ENCODE results near the gene MRI1.
A peak's percentile ranks its signal among the peaks of the same experiment; 100 is the strongest.

The MRI1 gene

DNA sequence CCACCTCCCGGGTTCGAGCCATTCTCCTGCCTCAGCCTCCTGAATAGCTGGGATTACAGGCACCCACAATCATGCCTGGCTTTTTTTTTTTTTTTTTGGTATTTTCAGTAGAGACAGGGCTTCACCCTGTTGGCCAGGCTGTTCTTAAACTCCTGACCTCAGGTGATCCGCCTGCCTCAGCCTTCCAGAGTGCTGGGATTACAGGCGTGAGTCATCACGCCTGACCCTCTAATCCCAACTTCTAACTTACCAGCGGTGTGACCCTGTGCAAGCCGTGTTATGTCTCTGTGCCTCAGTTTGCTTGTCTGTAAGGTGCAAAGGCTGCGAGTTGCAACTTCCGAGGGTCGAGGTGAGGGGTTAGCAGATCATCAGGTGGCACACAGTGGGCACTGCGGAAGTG, 48.2 kb downstream of the MRI1 start:
- H3K4me2 ChIP-seq (ENCODE audit: low read length) = no peak overlapping the region
- H2BK120ac ChIP-seq (ENCODE audit: low read depth, low read length) = no peak overlapping the region
- no peak overlapping the region for H2BK5ac ChIP-seq (ENCODE audit: low read length)
- H3K23ac ChIP-seq (ENCODE audit: low read length) = no peak overlapping the region
- H4K5ac ChIP-seq (ENCODE audit: low read length) = no peak overlapping the region
- H3K27me3 ChIP-seq (ENCODE audit: insufficient read depth, low read length, poor library complexity) = no peaks in the 10 kb centered on the region
- H3K36me3 ChIP-seq (ENCODE audit: control insufficient read depth, insufficient read depth, low read length) = peaks cover 10% of the 10 kb centered on the region
- DNase-seq = no peak
- H2BK15ac ChIP-seq (replicated peaks; ENCODE audit: low read depth) = no peak overlapping the region
- H3K4ac ChIP-seq (ENCODE audit: low read depth, low read length) = no peak overlapping the region
- no peaks in the 10 kb centered on the region for H3K79me2 ChIP-seq (ENCODE audit: control insufficient read depth, insufficient read depth, low read length)
- no peak overlapping the region for H2AK5ac ChIP-seq (ENCODE audit: low read length)
- no peak overlapping the region for H3K9ac ChIP-seq (ENCODE audit: low read length)
- H3K18ac ChIP-seq (ENCODE audit: low read length) = no peak overlapping the region
- peaks cover 1% of the 10 kb centered on the region for H3K4me1 ChIP-seq (ENCODE audit: control insufficient read depth, low read depth, low read length)
- H4K8ac ChIP-seq (ENCODE audit: low read depth, low read length) = no peak overlapping the region
- H3K27ac ChIP-seq (ENCODE audit: low read depth, low read length) = no peak overlapping the region
- no peak overlapping the region for H3K56ac ChIP-seq (ENCODE audit: low read length)
- no peaks in the 10 kb centered on the region for H3K79me1 ChIP-seq (ENCODE audit: low read length)
- no CpG with 5 or more reads among the region's 11 CpGs for WGBS (ENCODE audit: extremely low coverage, insufficient coverage, low lambda C conversion rate)
- H3K4me3 ChIP-seq (ENCODE audit: low read length) = no peak overlapping the region

GRCh38 chr19:13813147-13813546, 48.8 kb downstream of the MRI1 start:
- Histone ChIP-seq H3K4me1 (ENCODE audit: control insufficient read depth, low read depth, low read length) (peaks cover 3% of the 10 kb centered on the region), H3K27ac (ENCODE audit: low read depth, low read length) (no peak overlapping the region), H2BK120ac (ENCODE audit: low read depth, low read length) (no peak overlapping the region), H3K23ac (ENCODE audit: low read length) (no peak overlapping the region), H3K56ac (ENCODE audit: low read length) (no peak overlapping the region), H3K4ac (ENCODE audit: low read depth, low read length) (no peak overlapping the region), H3K27me3 (ENCODE audit: insufficient read depth, low read length, poor library complexity) (no peaks in the 10 kb centered on the region), H3K79me2 (ENCODE audit: control insufficient read depth, insufficient read depth, low read length) (no peaks in the 10 kb centered on the region), H4K5ac (ENCODE audit: low read length) (no peak overlapping the region), H3K4me3 (ENCODE audit: low read length) (no peak overlapping the region), H3K9ac (ENCODE audit: low read length) (no peak overlapping the region), H3K18ac (ENCODE audit: low read length) (no peak overlapping the region), H2AK5ac (ENCODE audit: low read length) (no peak overlapping the region), H3K36me3 (ENCODE audit: control insufficient read depth, insufficient read depth, low read length) (peaks cover 9% of the 10 kb centered on the region), H3K79me1 (ENCODE audit: low read length) (no peaks in the 10 kb centered on the region), H4K8ac (ENCODE audit: low read depth, low read length) (no peak overlapping the region), H3K4me2 (ENCODE audit: low read length) (no peak overlapping the region), H2BK5ac (ENCODE audit: low read length) (no peak overlapping the region), H2BK15ac (replicated peaks; ENCODE audit: low read depth) (no peak overlapping the region)
- DNase-seq = no peak
- WGBS (ENCODE audit: extremely low coverage, insufficient coverage, low lambda C conversion rate) = no CpG with 5 or more reads among the region's 2 CpGs

DNA sequence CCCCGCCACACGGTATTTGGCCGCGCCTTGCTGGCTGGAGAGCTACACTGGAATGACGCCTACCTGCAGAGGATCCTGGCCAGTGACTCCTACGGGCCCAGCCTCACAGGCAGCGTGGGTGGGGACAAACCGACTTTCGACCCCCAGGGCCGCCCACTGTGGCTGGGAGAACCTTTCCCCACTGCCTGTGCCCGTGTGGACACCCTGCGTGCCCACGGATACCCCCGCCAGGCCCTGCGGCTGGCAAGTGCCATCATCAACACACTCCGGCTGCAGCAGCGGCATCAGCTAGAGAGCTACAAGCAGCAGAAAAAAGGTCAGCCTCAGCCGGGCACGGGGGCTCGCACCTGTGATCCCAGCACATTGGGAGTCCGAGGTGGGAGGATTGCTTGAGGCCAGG, 50.2 kb downstream of the MRI1 start:
- no peak overlapping the region for H3K27ac ChIP-seq (ENCODE audit: low read depth, low read length)
- H3K27me3 ChIP-seq (ENCODE audit: insufficient read depth, low read length, poor library complexity) = no peaks in the 10 kb centered on the region
- no peak overlapping the region for H4K8ac ChIP-seq (ENCODE audit: low read depth, low read length)
- no peak overlapping the region for H2BK120ac ChIP-seq (ENCODE audit: low read depth, low read length)
- H4K5ac ChIP-seq (ENCODE audit: low read length) = no peak overlapping the region
- no peak for DNase-seq
- H3K4me1 ChIP-seq (ENCODE audit: control insufficient read depth, low read depth, low read length) = peaks cover 3% of the 10 kb centered on the region
- no peak overlapping the region for H2AK5ac ChIP-seq (ENCODE audit: low read length)
- H3K23ac ChIP-seq (ENCODE audit: low read length) = no peak overlapping the region
- H2BK15ac ChIP-seq (replicated peaks; ENCODE audit: low read depth) = no peak overlapping the region
- H3K4me3 ChIP-seq (ENCODE audit: low read length) = no peak overlapping the region
- no peak overlapping the region for H3K4ac ChIP-seq (ENCODE audit: low read depth, low read length)
- peaks cover 5% of the 10 kb centered on the region for H3K36me3 ChIP-seq (ENCODE audit: control insufficient read depth, insufficient read depth, low read length)
- WGBS (ENCODE audit: extremely low coverage, insufficient coverage, low lambda C conversion rate) = no CpG with 5 or more reads among the region's 21 CpGs
- H3K4me2 ChIP-seq (ENCODE audit: low read length) = no peak overlapping the region
- no peak overlapping the region for H3K9ac ChIP-seq (ENCODE audit: low read length)
- no peaks in the 10 kb centered on the region for H3K79me1 ChIP-seq (ENCODE audit: low read length)
- H3K56ac ChIP-seq (ENCODE audit: low read length) = no peak overlapping the region
- no peaks in the 10 kb centered on the region for H3K79me2 ChIP-seq (ENCODE audit: control insufficient read depth, insufficient read depth, low read length)
- H3K18ac ChIP-seq (ENCODE audit: low read length) = no peak overlapping the region
- H2BK5ac ChIP-seq (ENCODE audit: low read length) = no peak overlapping the region

GRCh38 chr19:13817018-13817614, 52.8 kb downstream of the MRI1 start:
- Histone ChIP-seq H3K79me2 (ENCODE audit: control insufficient read depth, insufficient read depth, low read length) (no peaks in the 10 kb centered on the region), H3K4ac (ENCODE audit: low read depth, low read length) (no peak overlapping the region), H4K8ac (ENCODE audit: low read depth, low read length) (no peak overlapping the region), H2AK5ac (ENCODE audit: low read length) (no peak overlapping the region), H3K27me3 (ENCODE audit: insufficient read depth, low read length, poor library complexity) (no peaks in the 10 kb centered on the region), H3K56ac (ENCODE audit: low read length) (peak overlapping the region; percentile 82), H2BK15ac (replicated peaks; ENCODE audit: low read depth) (no peak overlapping the region), H3K27ac (ENCODE audit: low read depth, low read length) (no peak overlapping the region), H3K23ac (ENCODE audit: low read length) (no peak overlapping the region), H3K18ac (ENCODE audit: low read length) (no peak overlapping the region), H3K9ac (ENCODE audit: low read length) (peak overlapping the region; percentile 78), H3K79me1 (ENCODE audit: low read length) (no peaks in the 10 kb centered on the region), H3K4me2 (ENCODE audit: low read length) (peak overlapping the region; percentile 74), H3K36me3 (ENCODE audit: control insufficient read depth, insufficient read depth, low read length) (peaks cover 6% of the 10 kb centered on the region), H3K4me1 (ENCODE audit: control insufficient read depth, low read depth, low read length) (peaks cover 3% of the 10 kb centered on the region), H4K5ac (ENCODE audit: low read length) (no peak overlapping the region), H2BK120ac (ENCODE audit: low read depth, low read length) (no peak overlapping the region), H2BK5ac (ENCODE audit: low read length) (no peak overlapping the region), H3K4me3 (ENCODE audit: low read length) (no peak overlapping the region)
- peak; percentile 94 for DNase-seq
- WGBS (ENCODE audit: extremely low coverage, insufficient coverage, low lambda C conversion rate) = no CpG with 5 or more reads among the region's 11 CpGs

DNA sequence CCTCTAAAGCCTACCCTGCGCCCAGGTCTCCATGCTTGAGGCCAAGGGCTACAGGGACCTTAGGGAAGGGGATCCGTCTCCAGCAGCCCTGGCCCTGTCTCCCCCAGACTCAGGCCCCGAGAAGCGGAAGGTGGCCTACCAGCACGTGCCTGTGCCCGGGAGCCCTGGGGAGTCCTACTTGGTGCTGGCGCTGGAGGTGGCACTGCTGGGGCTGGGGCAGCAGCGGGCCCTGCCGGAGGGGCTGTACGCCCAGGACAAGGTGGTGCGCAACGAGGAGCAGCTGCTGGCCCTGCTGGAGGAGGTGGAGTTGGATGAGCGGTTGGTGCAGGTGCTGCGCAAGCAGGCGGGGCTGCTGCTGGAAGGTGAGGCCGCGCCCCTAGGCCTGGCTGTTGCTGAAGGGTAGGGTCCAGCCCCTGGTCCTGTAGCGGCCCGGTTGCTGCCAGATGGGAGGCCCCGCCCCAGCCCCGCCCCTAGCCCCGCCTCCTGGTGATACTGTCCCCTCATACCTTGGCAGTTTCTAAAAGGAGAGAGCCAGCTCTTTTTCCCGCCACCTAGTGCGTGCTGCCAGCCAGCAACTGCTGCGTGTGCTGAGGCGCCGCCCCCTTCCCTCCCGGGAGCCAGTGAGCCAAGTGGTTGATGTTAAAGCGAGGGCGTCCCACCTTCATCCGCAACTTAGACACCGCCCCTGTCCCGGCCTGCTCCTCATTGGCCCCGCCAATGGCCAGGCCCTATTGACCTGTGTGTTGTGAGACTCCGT, 53.5 kb downstream of the MRI1 start:
- Histone ChIP-seq H3K4ac (ENCODE audit: low read depth, low read length) (no peak overlapping the region), H4K5ac (ENCODE audit: low read length) (no peak overlapping the region), H4K8ac (ENCODE audit: low read depth, low read length) (no peak overlapping the region), H3K23ac (ENCODE audit: low read length) (no peak overlapping the region), H3K4me1 (ENCODE audit: control insufficient read depth, low read depth, low read length) (peaks cover 3% of the 10 kb centered on the region), H3K36me3 (ENCODE audit: control insufficient read depth, insufficient read depth, low read length) (peaks cover 4% of the 10 kb centered on the region), H3K79me2 (ENCODE audit: control insufficient read depth, insufficient read depth, low read length) (no peaks in the 10 kb centered on the region), H3K4me2 (ENCODE audit: low read length) (peak overlapping the region; percentile 74), H3K4me3 (ENCODE audit: low read length) (no peak overlapping the region), H2BK120ac (ENCODE audit: low read depth, low read length) (no peak overlapping the region), H3K27me3 (ENCODE audit: insufficient read depth, low read length, poor library complexity) (no peaks in the 10 kb centered on the region), H3K9ac (ENCODE audit: low read length) (peak overlapping the region; percentile 78), H3K18ac (ENCODE audit: low read length) (no peak overlapping the region), H3K27ac (ENCODE audit: low read depth, low read length) (no peak overlapping the region), H2BK5ac (ENCODE audit: low read length) (no peak overlapping the region), H2BK15ac (replicated peaks; ENCODE audit: low read depth) (no peak overlapping the region), H3K79me1 (ENCODE audit: low read length) (no peaks in the 10 kb centered on the region), H2AK5ac (ENCODE audit: low read length) (no peak overlapping the region), H3K56ac (ENCODE audit: low read length) (peak overlapping the region; percentile 82)
- no CpG with 5 or more reads among the region's 35 CpGs for WGBS (ENCODE audit: extremely low coverage, insufficient coverage, low lambda C conversion rate)
- DNase-seq = peak; percentile 99
